K562 (cell line): ENCODE results near the gene NRG2.

Experiments used
- CTCF ChIP-seq, 3 experiments: IDR thresholded peaks in 2 of 3; conservative IDR thresholded peaks in 1 of 3; 2 replicates each; pipeline ENCODE4 v1.5.1; 2011 to 2012; ENCODE audit warnings: low read length in 3 of 3, mild to moderate bottlenecking in 3 of 3, control low read depth in 2 of 3, improper control_type of control experiment in 1 of 3, inconsistent platforms in 1 of 3, low read depth in 1 of 3, mixed read lengths in 1 of 3, moderate library complexity in 1 of 3; ENCODE audit not compliant: insufficient read depth in 2 of 3
- FOXM1 ChIP-seq, 2 experiments: fragments of 450-650 bp in 1 of 2; sonication (generic) in 1 of 2; formaldehyde crosslinking in 1 of 2; IDR thresholded peaks; 2 replicates each; pipeline versions ENCODE4 v1.6.1 to v1.9.0; 2017 to 2022; ENCODE audit warnings: low read depth in 2 of 2, mild to moderate bottlenecking in 2 of 2, missing genetic modification reagents in 1 of 2, moderate library complexity in 1 of 2
- HNRNPLL ChIP-seq: fragments of 200-400 bp; formaldehyde crosslinking; IDR thresholded peaks from 2 replicates; pipeline ENCODE4 v1.6.1; 2017; ENCODE audit warnings: low read length, low read depth, mild to moderate bottlenecking; ENCODE audit not compliant: poor library complexity, severe bottlenecking
- MAFK ChIP-seq: IDR thresholded peaks from 2 replicates; pipeline ENCODE4 v1.6.1; 2011; ENCODE audit warnings: low read length, improper control_type of control experiment
- MCM5 ChIP-seq: fragments of 450-650 bp; IDR thresholded peaks from 2 replicates; pipeline ENCODE4 v1.6.1; 2016; ENCODE audit warnings: low read depth
- MED1 ChIP-seq: sonication (generic); formaldehyde crosslinking; IDR thresholded peaks from 2 replicates; pipeline ENCODE4 v1.8.1; 2023; ENCODE audit warnings: missing genetic modification reagents, borderline replicate concordance
- POLR2AphosphoS5 ChIP-seq: IDR thresholded peaks from 2 replicates; pipeline ENCODE4 v1.6.1; 2011; ENCODE audit warnings: mild to moderate bottlenecking, low read depth, low read length, moderate library complexity; ENCODE audit not compliant: control insufficient read depth, insufficient read depth
- PRMT5 ChIP-seq: sonication (generic); formaldehyde crosslinking; IDR thresholded peaks from 2 replicates; pipeline ENCODE4 v1.5.0; 2020; ENCODE audit warnings: missing genetic modification reagents
- PTBP1 ChIP-seq: fragments of 200-400 bp; formaldehyde crosslinking; IDR thresholded peaks from 2 replicates; pipeline ENCODE4 v1.6.1; 2017; ENCODE audit warnings: low read depth, low read length
- ZNF24 ChIP-seq: fragments of 450-650 bp; IDR thresholded peaks from 2 replicates; pipeline ENCODE4 v1.6.1; 2016
- TF ChIP-seq, protein P1 (sequence below): fragments of 250-450 bp; sonication (Bioruptor Pico); IDR thresholded peaks from 2 replicates; pipeline ENCODE4 v1.8.0; 2021; ENCODE audit warnings: borderline replicate concordance, mild to moderate bottlenecking, moderate library complexity; ENCODE audit not compliant: poor library complexity, severe bottlenecking

DNA sequence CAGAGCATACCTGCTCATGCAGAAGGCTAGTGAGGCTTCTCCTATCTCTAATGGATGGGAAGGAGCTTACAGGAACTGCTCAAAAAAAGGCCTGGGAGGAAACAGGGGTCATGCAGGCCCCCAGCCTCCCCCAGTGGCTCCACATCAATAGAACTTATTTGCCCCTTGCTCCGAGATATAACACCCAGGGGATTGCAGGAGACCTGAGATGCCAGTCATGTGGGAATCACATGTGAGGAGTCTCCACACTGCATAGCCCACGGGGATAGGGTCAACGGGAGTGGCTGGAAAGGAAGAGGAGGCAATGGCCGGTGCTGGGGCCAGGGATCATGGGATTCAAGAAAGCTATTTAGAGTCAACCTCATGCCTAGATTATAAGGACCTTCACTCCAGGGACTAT lies 76.2 kb downstream of the NRG2 start:
- TF ChIP-seq MAFK (no peak), POLR2AphosphoS5 (no peak), CTCF (IDR thresholded peaks at IDR 0.05 in 2 of 3, conservative IDR thresholded peaks at IDR 0.05 in 1 of 3; ENCODE audit: insufficient read depth in 2 of 3, low read depth in 1 of 3, low read length in 3 of 3) (no peak), HNRNPLL (no peak), ZNF24 (no peak), MCM5 (no peak), PTBP1 (no peak), PRMT5 (CRISPR knock-in tag) (no peak), FOXM1 (IDR thresholded peaks at IDR 0.05; ENCODE audit: low read depth) (no peak), FOXM1 (CRISPR knock-in tag; IDR thresholded peaks at IDR 0.05; ENCODE audit: low read depth) (no peak), MED1 (CRISPR knock-in tag) (no peak)
- TF ChIP-seq, protein P1, sequence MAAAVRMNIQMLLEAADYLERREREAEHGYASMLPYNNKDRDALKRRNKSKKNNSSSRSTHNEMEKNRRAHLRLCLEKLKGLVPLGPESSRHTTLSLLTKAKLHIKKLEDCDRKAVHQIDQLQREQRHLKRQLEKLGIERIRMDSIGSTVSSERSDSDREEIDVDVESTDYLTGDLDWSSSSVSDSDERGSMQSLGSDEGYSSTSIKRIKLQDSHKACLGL (CRISPR knock-in tag): no peak
